HG03060 (cell line): ENCODE data around the gene GPATCH11.

Source experiments
- ATAC-seq: cut with Tn5 transposase; IDR thresholded peaks from one replicate; pipeline ENCODE4 v1.9.1; 2021; ENCODE audit warnings: low read depth, moderate number of reproducible peaks; ENCODE audit not compliant: unreplicated experiment

The GPATCH11 gene

GRCh38 chr2:37104178-37104577, 19.9 kb downstream of the GPATCH11 start:
- ATAC-seq = no peak

- ATAC-seq = no peak
Measured at GRCh38 chr2:37105150-37105549, 20.8 kb downstream of the GPATCH11 start.

DNA sequence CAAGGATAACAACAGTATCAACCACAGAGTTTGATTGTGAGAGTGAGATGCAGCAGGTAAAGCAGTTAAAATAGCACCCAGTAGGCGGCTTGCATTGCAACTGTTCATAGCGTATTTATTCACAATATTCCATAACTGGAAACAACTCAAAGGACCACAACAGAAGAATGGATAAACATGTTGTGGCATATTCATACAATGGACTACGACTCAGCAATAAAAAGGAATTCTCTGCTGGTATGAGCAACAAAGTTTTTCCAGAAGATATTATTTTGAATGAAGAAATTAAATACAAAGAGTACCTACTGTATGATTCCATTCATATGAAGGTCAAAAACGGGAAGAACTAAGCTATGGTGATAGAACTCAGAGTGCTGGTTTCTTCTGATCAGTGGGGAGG, 25.2 kb downstream of the GPATCH11 start:
- no peak for ATAC-seq

DNA sequence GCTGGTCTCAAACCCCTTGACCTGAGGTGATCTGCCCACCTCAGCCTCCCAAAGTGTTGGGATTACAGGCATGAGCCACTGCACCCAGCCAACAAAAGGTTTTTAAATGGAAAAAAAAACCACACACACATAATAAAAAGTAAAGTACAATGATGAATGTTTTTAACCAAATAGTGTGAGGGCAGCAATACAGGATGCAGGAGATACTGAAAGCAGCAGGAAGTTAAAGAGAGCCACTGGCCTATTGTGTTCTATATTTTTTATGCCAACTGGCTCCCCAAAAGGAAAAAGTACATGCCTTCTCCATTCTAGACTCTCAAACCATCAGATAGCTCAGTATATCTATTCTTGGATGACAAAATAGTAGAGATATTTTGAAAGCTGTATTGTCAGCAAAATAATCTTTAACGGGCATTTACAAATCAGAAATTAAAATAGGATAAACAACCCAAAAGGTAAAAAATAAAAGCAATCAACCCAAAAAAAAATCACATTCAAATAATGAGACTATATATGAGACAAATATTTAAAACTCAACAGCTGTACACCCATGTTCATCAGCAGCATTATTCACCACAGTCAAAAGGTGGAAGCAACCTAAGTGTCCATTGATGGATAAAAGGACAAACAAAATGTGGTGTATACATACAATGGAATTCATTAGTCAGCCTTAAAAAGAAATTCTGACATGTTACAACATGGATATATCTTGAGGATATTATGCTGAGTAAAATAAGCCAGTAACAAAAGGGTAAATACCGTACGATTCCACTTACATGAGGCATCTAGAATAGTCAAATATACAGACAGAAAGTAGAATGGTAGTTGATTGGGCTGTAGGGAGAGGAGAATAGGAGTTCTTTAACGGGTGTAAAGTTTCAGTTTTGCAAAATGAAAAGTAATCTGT, 26.2 kb downstream of the GPATCH11 start:
- ATAC-seq = no peak

- ATAC-seq = no peak
Measured at GRCh38 chr2:37111958-37112357, 27.6 kb downstream of the GPATCH11 start.

DNA sequence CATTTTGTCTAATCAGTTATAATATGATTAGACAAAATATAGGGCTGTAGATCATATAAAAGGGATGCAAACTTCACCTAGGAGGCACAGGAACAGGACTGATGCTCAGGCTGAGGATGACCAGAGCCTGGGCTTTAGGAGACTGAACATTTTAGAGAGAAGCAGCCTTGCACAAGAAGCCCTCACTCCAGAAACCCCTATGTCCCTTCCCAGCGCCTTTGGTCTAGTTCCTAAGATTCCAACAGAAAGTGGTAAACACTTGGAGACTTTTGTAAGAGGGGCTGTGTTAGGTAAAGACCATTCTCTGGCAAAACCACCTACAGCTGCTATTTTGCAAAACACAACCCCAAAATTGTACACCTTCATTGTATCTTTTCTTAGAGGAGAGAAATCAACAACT, 33.2 kb downstream of the GPATCH11 start:
- no peak for ATAC-seq

GRCh38 chr2:37119157-37119556, 34.8 kb downstream of the GPATCH11 start:
- ATAC-seq = no peak

- no peak for ATAC-seq
Measured at GRCh38 chr2:37125416-37125815, 41.1 kb downstream of the GPATCH11 start.

DNA sequence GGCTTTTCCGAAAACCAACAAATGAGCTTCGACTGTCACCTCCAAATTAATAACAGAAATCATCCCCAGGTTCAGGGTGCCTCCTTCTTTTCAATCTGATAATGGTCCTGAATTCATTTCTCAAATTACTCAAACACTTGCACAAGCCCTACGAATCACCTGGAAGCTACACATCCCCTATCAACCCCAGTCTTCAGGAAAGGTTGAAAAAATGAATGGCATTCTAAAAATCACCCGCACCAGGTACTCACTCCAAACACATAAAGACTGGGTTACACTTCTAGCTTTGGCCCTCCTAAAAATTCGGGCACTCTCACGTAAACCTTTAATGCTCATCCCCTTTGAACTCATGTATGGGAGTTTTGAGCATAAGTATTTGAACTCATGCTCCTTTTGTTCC, 48.6 kb downstream of the GPATCH11 start:
- ATAC-seq = no peak

- ATAC-seq = no peak
Measured at GRCh38 chr2:37142546-37142945, 58.2 kb downstream of the GPATCH11 start.

DNA sequence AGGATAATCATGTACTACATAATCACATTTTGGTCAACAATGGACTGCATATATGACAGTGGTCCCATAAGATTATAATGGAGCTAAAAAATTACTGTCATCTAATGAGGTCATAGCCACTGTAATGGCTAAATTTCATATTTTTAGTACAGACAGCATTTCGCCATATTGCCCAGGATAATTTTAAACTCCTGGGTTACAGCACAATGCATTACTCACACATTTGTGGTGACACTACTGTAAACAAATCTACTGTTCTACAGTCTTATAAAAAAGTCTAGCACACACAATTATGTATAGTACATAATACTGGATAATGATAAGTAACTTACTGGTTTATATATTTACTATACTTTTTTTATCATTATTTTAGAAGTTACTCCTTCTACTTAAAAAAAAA, 59.7 kb downstream of the GPATCH11 start:
- no peak for ATAC-seq

DNA sequence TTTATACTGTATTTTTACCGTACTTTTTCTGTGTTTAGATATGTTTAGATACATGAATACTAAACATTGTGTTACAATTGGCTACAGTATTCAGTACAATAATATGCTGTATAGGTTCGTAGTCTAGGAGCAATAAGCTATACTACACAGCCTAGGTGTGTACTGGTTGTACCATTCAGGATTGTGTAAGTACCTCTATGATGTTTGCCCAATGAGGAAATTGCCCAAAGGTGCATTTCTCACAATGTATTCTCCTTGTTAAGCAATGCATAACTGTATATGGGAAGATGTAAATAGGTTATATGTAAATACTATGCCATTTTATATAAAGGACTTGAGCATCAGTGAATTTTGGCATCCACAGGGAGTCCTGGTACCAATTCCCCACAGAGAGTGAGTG, 61.7 kb downstream of the GPATCH11 start:
- ATAC-seq = no peak

GRCh38 chr2:37148325-37148724, 64.0 kb downstream of the GPATCH11 start:
- no peak for ATAC-seq
